Measurements from ENCODE around the gene MED1. TPM values are rescaled to one million over a fixed set of nuclear protein-coding genes. Genes with fewer than 3 reads are reported as not detected.
"Not testable (repeated sequence)": the region's sequence is repeated elsewhere in the genome, so short reads cannot be mapped to it uniquely, and the experiment has no call there.

MED1 gene
- total RNA-seq, 2 experiments from 2014 or later, result 60.7 to 64.7 TPM

DNA sequence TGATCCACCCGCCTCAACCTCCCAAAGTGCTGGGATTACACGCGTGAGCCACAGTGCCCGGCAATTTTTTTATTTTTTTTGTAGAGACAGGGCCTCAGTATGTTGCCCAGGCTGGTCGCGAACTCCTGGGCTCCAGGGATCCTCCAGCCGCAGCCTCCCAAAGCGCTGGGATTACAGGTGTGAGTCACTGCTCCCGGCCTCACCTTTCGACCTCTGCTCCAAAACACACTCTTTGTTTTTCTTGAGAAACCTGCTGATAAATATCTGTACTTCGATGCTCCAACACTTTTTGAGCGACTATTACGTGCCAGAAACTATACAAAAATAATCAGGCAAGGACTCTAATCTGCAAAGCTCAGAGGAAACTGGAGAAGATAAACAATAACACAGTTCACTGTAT is 1.0 kb downstream of the MED1 start:
- ChIA-PET POLR2A (interaction anchor here (0.9 to 5.6 kb wide), 7 partner anchors 12 to 250 kb away, joined by 3 to 96 read pairs (median 4); partner anchors contain the start of genes CDK12 and RPL19), CTCF (interaction anchor here (2.2 kb wide), 1 partner anchor 12 kb away, joined by 12 read pairs; the partner anchor contains the start of gene CDK12)
- Mint-ChIP-seq H3K4me1 (ENCODE audit: low read depth) (peaks cover 27% of the 10 kb centered on the region), H3K27ac (peak overlapping the region; percentile 96), H3K4me3 (peak overlapping the region; percentile 92), H3K27me3 (no peaks in the 10 kb centered on the region), H3K9me3 (no peaks in the 10 kb centered on the region), H3K36me3 (ENCODE audit: low read depth) (peaks cover 9% of the 10 kb centered on the region)
- TF ChIP-seq CTCF (IDR thresholded peaks at IDR 0.05), result no peak
- intact Hi-C loops (cut with micrococcal nuclease), result no loop called here
- DNase-seq (no peak), ATAC-seq (no peak)

DNA sequence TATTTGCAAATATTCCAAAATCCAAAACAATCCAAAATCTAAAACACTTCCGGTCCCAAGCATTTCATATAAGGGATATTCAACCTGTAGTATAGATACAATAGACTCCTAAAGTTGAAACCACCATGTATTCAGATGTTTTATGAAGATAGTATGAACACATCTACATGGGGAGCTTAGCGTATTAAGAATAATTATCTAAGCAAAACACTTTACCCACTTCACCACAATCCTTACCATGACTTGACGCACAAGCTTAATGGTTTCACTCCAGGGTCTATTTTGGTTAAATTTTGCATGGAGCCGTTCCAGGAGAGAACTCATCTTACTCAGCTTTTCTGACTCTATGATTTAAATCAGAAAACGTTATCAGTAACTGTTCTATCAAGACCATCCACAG is 3.5 kb downstream of the MED1 start:
- no peak overlapping the region for H3K27ac Mint-ChIP-seq
- H3K36me3 Mint-ChIP-seq (ENCODE audit: low read depth), result peaks cover 22% of the 10 kb centered on the region
- CTCF ChIA-PET, result interaction anchor here (1.1 kb wide), 1 partner anchor 212 kb away, joined by 3 read pairs; no protein-coding TSS in a partner anchor

GRCh38 chr17:39443326-39443725 is 7.7 kb downstream of the MED1 start:
- DNase-seq (no peak), ATAC-seq (no peak)
- CTCF ChIA-PET, result no interaction called here
- H3K36me3 Mint-ChIP-seq (ENCODE audit: low read depth), result peaks cover 46% of the 10 kb centered on the region
- no peak overlapping the region for H3K4me3 Mint-ChIP-seq
- intact Hi-C loops (cut with micrococcal nuclease), result no loop called here
- H3K27ac Mint-ChIP-seq, result no peak overlapping the region
- peaks cover 13% of the 10 kb centered on the region for H3K4me1 Mint-ChIP-seq (ENCODE audit: low read depth)
- POLR2A ChIA-PET, result no interaction called here
- no peak for TF ChIP-seq CTCF (IDR thresholded peaks at IDR 0.05)
- no peaks in the 10 kb centered on the region for H3K9me3 Mint-ChIP-seq
- no peaks in the 10 kb centered on the region for H3K27me3 Mint-ChIP-seq

More for the DNA sequence above, 3.5 kb downstream of the MED1 start:
- intact Hi-C loops (cut with micrococcal nuclease), result no loop called here
- no peak for ATAC-seq
- H3K27me3 Mint-ChIP-seq, result no peaks in the 10 kb centered on the region
- POLR2A ChIA-PET, result interaction anchor here (0.7 to 2.2 kb wide), 2 partner anchors 14 to 409 kb away, joined by 3 to 14 read pairs; partner anchors contain the start of gene CDK12
- H3K4me3 Mint-ChIP-seq, result no peak overlapping the region
- DNase-seq, result no peak
- H3K9me3 Mint-ChIP-seq, result no peaks in the 10 kb centered on the region
- H3K4me1 Mint-ChIP-seq (ENCODE audit: low read depth), result peaks cover 29% of the 10 kb centered on the region
- TF ChIP-seq CTCF (IDR thresholded peaks at IDR 0.05), result no peak

- H3K36me3 Mint-ChIP-seq (ENCODE audit: low read depth), result peaks cover 45% of the 10 kb centered on the region
- H3K27me3 Mint-ChIP-seq; intact Hi-C loops (cut with micrococcal nuclease); H3K27ac Mint-ChIP-seq; H3K4me3 Mint-ChIP-seq; H3K4me1 Mint-ChIP-seq (ENCODE audit: low read depth); DNase-seq; ATAC-seq; H3K9me3 Mint-ChIP-seq: not testable (repeated sequence)
- ChIA-PET CTCF (interaction anchor here (1.2 kb wide), 1 partner anchor 18 kb away, joined by 5 read pairs; no protein-coding TSS in a partner anchor), POLR2A (interaction anchor here (0.6 to 2.7 kb wide), 3 partner anchors 22 to 734 kb away, joined by 3 to 12 read pairs (median 5); partner anchors contain the start of gene CDK12)
These were observed 11.2 kb downstream of the MED1 start for GRCh38 chr17:39439868-39440267.

DNA sequence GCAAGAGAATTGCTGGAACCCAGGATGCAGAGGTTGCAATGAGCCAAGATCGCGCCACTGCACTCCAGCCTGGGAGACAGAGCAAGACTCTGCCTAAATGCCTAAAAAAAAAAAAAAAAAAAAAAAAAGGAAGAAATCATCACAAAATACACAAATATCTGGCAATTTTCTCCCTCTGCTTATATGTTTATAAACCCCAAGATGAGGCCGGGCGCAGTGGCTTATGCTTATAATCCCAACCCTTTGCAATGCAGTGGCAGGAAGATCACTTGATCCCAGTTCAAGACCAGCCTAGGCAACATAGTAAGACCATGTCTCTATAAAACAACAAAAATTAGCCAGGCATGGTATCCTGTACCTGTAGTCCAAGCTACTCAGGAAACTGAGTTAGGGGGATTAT is 21.5 kb downstream of the MED1 start:
- no peak for TF ChIP-seq CTCF (IDR thresholded peaks at IDR 0.05)
- DNase-seq (no peak), ATAC-seq (no peak)
- ChIA-PET POLR2A (no interaction called here), CTCF (no interaction called here)
- H3K4me1 Mint-ChIP-seq (ENCODE audit: low read depth), result no peaks in the 10 kb centered on the region
- no peaks in the 10 kb centered on the region for H3K27me3 Mint-ChIP-seq
- peaks cover 27% of the 10 kb centered on the region for H3K36me3 Mint-ChIP-seq (ENCODE audit: low read depth)
- H3K27ac Mint-ChIP-seq, result no peak overlapping the region
- no peaks in the 10 kb centered on the region for H3K9me3 Mint-ChIP-seq
- intact Hi-C loops (cut with micrococcal nuclease), result no loop called here
- no peak overlapping the region for H3K4me3 Mint-ChIP-seq
